WTC11 (cell line): ENCODE data around the gene PAQR9. TPM values are rescaled to one million over a fixed set of nuclear protein-coding genes. Genes with fewer than 3 reads are reported as not detected.

Experiments
- ATAC-seq: fragments of 200-7000 bp; cut with Tn5 transposase; 2 replicates; pipeline ENCODE4 v1.10.0; 2021; ENCODE audit warnings: mild to moderate bottlenecking, moderate library complexity
- CTCF ChIA-PET: fragments of 300-600 bp; sonication (Branson Sonifier 250); formaldehyde crosslinking; loops from one replicate; lab custom pipeline; 2021; ENCODE audit warnings: antibody characterized with exemption; lab: Charles Lee
- POLR2A ChIA-PET: fragments of 350-600 bp; sonication (Branson Sonifier 250); formaldehyde crosslinking; loops from one replicate; lab custom pipeline; 2021; ENCODE audit warnings: antibody characterized with exemption; lab: Charles Lee
- DNase-seq: peaks from one replicate; pipeline ENCODE4 v3.0.0; 2021; ENCODE audit warnings: low spot score
- H3K27ac Mint-ChIP-seq: 2 replicates; pipeline ENCODE4 v1.8.0; 2021; ENCODE audit warnings: mixed read lengths
- H3K27me3 Mint-ChIP-seq: 2 replicates; pipeline ENCODE4 v1.8.0; 2021; ENCODE audit warnings: low read depth, mild to moderate bottlenecking, moderate library complexity, mixed read lengths
- H3K36me3 Mint-ChIP-seq: 2 replicates; pipeline ENCODE4 v1.8.0; 2021; ENCODE audit warnings: mixed read lengths
- H3K4me1 Mint-ChIP-seq: 2 replicates; pipeline ENCODE4 v1.8.0; 2022; ENCODE audit warnings: mixed read lengths
- H3K4me3 Mint-ChIP-seq: 2 replicates; pipeline ENCODE4 v1.8.0; 2021; ENCODE audit warnings: mild to moderate bottlenecking, moderate library complexity, mixed read lengths
- H3K9me3 Mint-ChIP-seq: 2 replicates; pipeline ENCODE4 v1.8.0; 2021; ENCODE audit warnings: mixed read lengths
- CBFB ChIP-seq: sonication (generic); formaldehyde crosslinking; IDR thresholded peaks from 2 replicates; pipeline ENCODE4 v1.8.1; 2022; ENCODE audit warnings: mild to moderate bottlenecking, low read depth, missing genetic modification reagents
- ELF4 ChIP-seq: sonication (generic); formaldehyde crosslinking; IDR thresholded peaks from 2 replicates; pipeline ENCODE4 v1.8.1; 2022; ENCODE audit warnings: low read depth, mild to moderate bottlenecking, moderate library complexity, missing genetic modification reagents
- EMX1 ChIP-seq: fragments of 250-450 bp; sonication (Bioruptor Pico); IDR thresholded peaks from 2 replicates; pipeline ENCODE4 v1.8.0; 2021; ENCODE audit warnings: mild to moderate bottlenecking
- FOXK1 ChIP-seq: sonication (generic); formaldehyde crosslinking; IDR thresholded peaks from 2 replicates; pipeline ENCODE4 v1.8.0; 2022; ENCODE audit warnings: mild to moderate bottlenecking, moderate library complexity, missing genetic modification reagents
- GABPB1 ChIP-seq: sonication (generic); formaldehyde crosslinking; IDR thresholded peaks from 2 replicates; pipeline ENCODE4 v1.8.1; 2023; ENCODE audit warnings: mild to moderate bottlenecking, missing genetic modification reagents
- GTF2I ChIP-seq: fragments of 250-450 bp; sonication (Bioruptor Pico); conservative IDR thresholded peaks from 2 replicates; pipeline ENCODE4 v1.4.0; 2021; ENCODE audit warnings: mild to moderate bottlenecking
- IRF2 ChIP-seq: sonication (generic); formaldehyde crosslinking; IDR thresholded peaks from 2 replicates; pipeline ENCODE4 v1.8.0; 2022; ENCODE audit warnings: low read depth, missing genetic modification reagents, borderline replicate concordance
- JAZF1 ChIP-seq: fragments of 250-450 bp; sonication (Bioruptor Pico); IDR thresholded peaks from 2 replicates; pipeline ENCODE4 v1.9.0; 2021; ENCODE audit warnings: moderate library complexity, mild to moderate bottlenecking, inconsistent platforms
- MYBL2 ChIP-seq: sonication (generic); formaldehyde crosslinking; IDR thresholded peaks from 2 replicates; pipeline ENCODE4 v1.8.1; 2023; ENCODE audit warnings: mild to moderate bottlenecking, moderate library complexity, missing genetic modification reagents
- NR1H2 ChIP-seq: sonication (generic); formaldehyde crosslinking; IDR thresholded peaks from 2 replicates; pipeline ENCODE4 v1.9.0; 2021; ENCODE audit warnings: mild to moderate bottlenecking, moderate library complexity, missing genetic modification reagents
- OVOL2 ChIP-seq: fragments of 250-450 bp; sonication (Bioruptor Pico); IDR thresholded peaks from 2 replicates; pipeline ENCODE4 v1.9.0; 2021; ENCODE audit warnings: mild to moderate bottlenecking, borderline replicate concordance
- PRRX2 ChIP-seq: fragments of 250-450 bp; sonication (Bioruptor Pico); IDR thresholded peaks from 2 replicates; pipeline ENCODE4 v1.8.0; 2021; ENCODE audit warnings: mild to moderate bottlenecking
- RELA ChIP-seq: sonication (generic); formaldehyde crosslinking; IDR thresholded peaks from 2 replicates; pipeline ENCODE4 v1.8.1; 2022; ENCODE audit warnings: missing genetic modification reagents, mild to moderate bottlenecking, borderline replicate concordance
- TEAD1 ChIP-seq: sonication (generic); formaldehyde crosslinking; IDR thresholded peaks from 2 replicates; pipeline ENCODE4 v1.8.0; 2022; ENCODE audit warnings: mild to moderate bottlenecking, missing genetic modification reagents
- TP53 ChIP-seq: sonication (generic); formaldehyde crosslinking; IDR thresholded peaks from 2 replicates; pipeline ENCODE4 v1.8.1; 2023; ENCODE audit warnings: mild to moderate bottlenecking, missing genetic modification reagents
- ZNF138 ChIP-seq: sonication (generic); formaldehyde crosslinking; conservative IDR thresholded peaks from 2 replicates; pipeline ENCODE4 v1.8.1; 2022; ENCODE audit warnings: mild to moderate bottlenecking, moderate library complexity, missing genetic modification reagents
- ZNF416 ChIP-seq: fragments of 250-450 bp; sonication (Bioruptor Pico); IDR thresholded peaks from 2 replicates; pipeline ENCODE4 v1.9.0; 2021; ENCODE audit warnings: mild to moderate bottlenecking, inconsistent platforms
- ZNF671 ChIP-seq: fragments of 250-450 bp; sonication (Bioruptor Pico); IDR thresholded peaks from 2 replicates; pipeline ENCODE4 v1.8.0; 2021; ENCODE audit warnings: mild to moderate bottlenecking
- total RNA-seq: library from RNA; stranded (reverse); gene quantifications from 3 replicates; pipeline ENCODE4 v1.2.3, GENCODE V29; 2021
- TF ChIP-seq, protein P1 (sequence below): sonication (generic); formaldehyde crosslinking; IDR thresholded peaks from 2 replicates; pipeline ENCODE4 v1.8.0; 2023; ENCODE audit warnings: missing genetic modification reagents
- TF ChIP-seq, protein P2 (sequence below): sonication (generic); formaldehyde crosslinking; IDR thresholded peaks from 2 replicates; pipeline ENCODE4 v1.8.0; 2022; ENCODE audit warnings: mild to moderate bottlenecking, missing genetic modification reagents
- TF ChIP-seq, protein P3 (sequence below): sonication (generic); formaldehyde crosslinking; conservative IDR thresholded peaks from 2 replicates; pipeline ENCODE4 v1.8.1; 2023; ENCODE audit warnings: mild to moderate bottlenecking, low read depth, missing genetic modification reagents, moderate library complexity
- TF ChIP-seq, protein P4 (sequence below): sonication (generic); formaldehyde crosslinking; IDR thresholded peaks from 2 replicates; pipeline ENCODE4 v1.8.1; 2022; ENCODE audit warnings: missing genetic modification reagents, borderline replicate concordance
- TF ChIP-seq, protein P5 (sequence below): sonication (generic); formaldehyde crosslinking; IDR thresholded peaks from 2 replicates; pipeline ENCODE4 v1.8.1; 2023; ENCODE audit warnings: mild to moderate bottlenecking, missing genetic modification reagents, moderate library complexity
- TF ChIP-seq, protein P6 (sequence below): sonication (generic); formaldehyde crosslinking; IDR thresholded peaks from 2 replicates; pipeline ENCODE4 v1.8.1; 2023; ENCODE audit warnings: mild to moderate bottlenecking, missing genetic modification reagents
- TF ChIP-seq, protein P7 (sequence below): sonication (generic); formaldehyde crosslinking; IDR thresholded peaks from 2 replicates; pipeline ENCODE4 v1.8.0; 2022; ENCODE audit warnings: mild to moderate bottlenecking, missing genetic modification reagents
- TF ChIP-seq, protein P8 (sequence below): sonication (generic); formaldehyde crosslinking; IDR thresholded peaks from 2 replicates; pipeline ENCODE4 v1.8.1; 2023; ENCODE audit warnings: mild to moderate bottlenecking, missing genetic modification reagents, moderate library complexity
- TF ChIP-seq, protein P9 (sequence below): sonication (generic); formaldehyde crosslinking; IDR thresholded peaks from 2 replicates; pipeline ENCODE4 v1.8.0; 2022; ENCODE audit warnings: mild to moderate bottlenecking, missing genetic modification reagents

The PAQR9 gene
- total RNA-seq, 1 experiment from 2014 or later = 2.0 TPM

DNA sequence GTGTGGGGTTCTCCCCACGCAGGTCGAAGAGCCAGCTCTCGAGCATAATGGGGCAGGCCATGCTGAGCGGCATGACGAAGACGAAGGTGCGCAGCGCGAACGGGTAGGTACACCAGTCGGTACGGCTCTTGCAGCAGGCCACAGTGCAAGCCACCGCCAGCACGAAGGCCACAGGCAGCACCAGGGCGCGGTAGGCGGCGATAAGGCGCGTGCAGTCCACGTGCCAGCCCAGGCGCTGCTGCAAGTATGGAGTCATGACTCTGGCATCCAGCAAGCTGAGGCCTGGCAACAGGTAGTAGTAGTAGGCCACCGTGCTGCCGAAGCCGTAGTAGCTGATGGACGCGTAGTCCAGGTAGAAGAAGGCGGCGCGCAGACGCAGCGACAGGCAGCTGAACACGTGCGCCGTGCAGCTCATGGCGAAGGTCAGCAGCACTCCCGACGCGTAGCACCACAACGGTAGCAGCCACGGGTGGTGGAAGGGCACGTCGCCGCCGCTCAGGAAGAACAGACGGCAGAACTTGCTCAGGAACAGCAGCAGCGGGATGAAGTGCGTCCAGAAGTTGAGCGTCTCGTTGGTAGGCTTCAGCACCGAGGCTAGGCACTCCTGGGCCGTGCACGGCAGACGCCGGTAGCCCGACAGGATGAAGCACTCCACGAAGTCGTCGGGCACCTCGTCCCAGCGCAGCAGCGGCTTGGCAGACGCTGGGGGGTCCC, 797 bp downstream of the PAQR9 start:
- ChIA-PET CTCF (interaction anchor here (1.1 to 4.5 kb wide), 4 partner anchors 12 to 134 kb away, joined by 3 to 26 read pairs (median 4); no protein-coding TSS in a partner anchor), POLR2A (interaction anchor here (0.6 kb wide), 1 partner anchor 20 kb away, joined by 3 read pairs; no protein-coding TSS in a partner anchor)
- Mint-ChIP-seq H3K36me3 (peaks cover 3% of the 10 kb centered on the region; the same call in 1 of the 2 replicates), H3K9me3 (no peaks in the 10 kb centered on the region), H3K4me1 (peaks cover 15% of the 10 kb centered on the region), H3K27ac (no peak overlapping the region), H3K4me3 (peak overlapping the region; percentile 90), H3K27me3 (peaks cover 52% of the 10 kb centered on the region)
- DNase-seq (peak; percentile 45), ATAC-seq (peak; percentile 50)
- TF ChIP-seq, protein P1, sequence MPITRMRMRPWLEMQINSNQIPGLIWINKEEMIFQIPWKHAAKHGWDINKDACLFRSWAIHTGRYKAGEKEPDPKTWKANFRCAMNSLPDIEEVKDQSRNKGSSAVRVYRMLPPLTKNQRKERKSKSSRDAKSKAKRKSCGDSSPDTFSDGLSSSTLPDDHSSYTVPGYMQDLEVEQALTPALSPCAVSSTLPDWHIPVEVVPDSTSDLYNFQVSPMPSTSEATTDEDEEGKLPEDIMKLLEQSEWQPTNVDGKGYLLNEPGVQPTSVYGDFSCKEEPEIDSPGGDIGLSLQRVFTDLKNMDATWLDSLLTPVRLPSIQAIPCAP = peak; percentile 86
- no peak for TF ChIP-seq GTF2I (CRISPR knock-in tag)
- no peak for TF ChIP-seq MYBL2
- TF ChIP-seq ZNF416 (CRISPR knock-in tag) = no peak
- TF ChIP-seq OVOL2 (CRISPR knock-in tag) = no peak
- no peak for TF ChIP-seq ELF4 (CRISPR knock-in tag)
- TF ChIP-seq, protein P2, sequence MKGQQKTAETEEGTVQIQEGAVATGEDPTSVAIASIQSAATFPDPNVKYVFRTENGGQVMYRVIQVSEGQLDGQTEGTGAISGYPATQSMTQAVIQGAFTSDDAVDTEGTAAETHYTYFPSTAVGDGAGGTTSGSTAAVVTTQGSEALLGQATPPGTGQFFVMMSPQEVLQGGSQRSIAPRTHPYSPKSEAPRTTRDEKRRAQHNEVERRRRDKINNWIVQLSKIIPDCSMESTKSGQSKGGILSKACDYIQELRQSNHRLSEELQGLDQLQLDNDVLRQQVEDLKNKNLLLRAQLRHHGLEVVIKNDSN (CRISPR knock-in tag) = peak; percentile 69; the same call in 1 of the 2 replicates
- no peak for TF ChIP-seq NR1H2
- TF ChIP-seq, protein P3, sequence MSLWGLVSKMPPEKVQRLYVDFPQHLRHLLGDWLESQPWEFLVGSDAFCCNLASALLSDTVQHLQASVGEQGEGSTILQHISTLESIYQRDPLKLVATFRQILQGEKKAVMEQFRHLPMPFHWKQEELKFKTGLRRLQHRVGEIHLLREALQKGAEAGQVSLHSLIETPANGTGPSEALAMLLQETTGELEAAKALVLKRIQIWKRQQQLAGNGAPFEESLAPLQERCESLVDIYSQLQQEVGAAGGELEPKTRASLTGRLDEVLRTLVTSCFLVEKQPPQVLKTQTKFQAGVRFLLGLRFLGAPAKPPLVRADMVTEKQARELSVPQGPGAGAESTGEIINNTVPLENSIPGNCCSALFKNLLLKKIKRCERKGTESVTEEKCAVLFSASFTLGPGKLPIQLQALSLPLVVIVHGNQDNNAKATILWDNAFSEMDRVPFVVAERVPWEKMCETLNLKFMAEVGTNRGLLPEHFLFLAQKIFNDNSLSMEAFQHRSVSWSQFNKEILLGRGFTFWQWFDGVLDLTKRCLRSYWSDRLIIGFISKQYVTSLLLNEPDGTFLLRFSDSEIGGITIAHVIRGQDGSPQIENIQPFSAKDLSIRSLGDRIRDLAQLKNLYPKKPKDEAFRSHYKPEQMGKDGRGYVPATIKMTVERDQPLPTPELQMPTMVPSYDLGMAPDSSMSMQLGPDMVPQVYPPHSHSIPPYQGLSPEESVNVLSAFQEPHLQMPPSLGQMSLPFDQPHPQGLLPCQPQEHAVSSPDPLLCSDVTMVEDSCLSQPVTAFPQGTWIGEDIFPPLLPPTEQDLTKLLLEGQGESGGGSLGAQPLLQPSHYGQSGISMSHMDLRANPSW (CRISPR knock-in tag) = no peak
- 0 out of 2 replicates have a peak, but pooled peaks have one; percentile 35 for TF ChIP-seq RELA (CRISPR knock-in tag)
- TF ChIP-seq, protein P4, sequence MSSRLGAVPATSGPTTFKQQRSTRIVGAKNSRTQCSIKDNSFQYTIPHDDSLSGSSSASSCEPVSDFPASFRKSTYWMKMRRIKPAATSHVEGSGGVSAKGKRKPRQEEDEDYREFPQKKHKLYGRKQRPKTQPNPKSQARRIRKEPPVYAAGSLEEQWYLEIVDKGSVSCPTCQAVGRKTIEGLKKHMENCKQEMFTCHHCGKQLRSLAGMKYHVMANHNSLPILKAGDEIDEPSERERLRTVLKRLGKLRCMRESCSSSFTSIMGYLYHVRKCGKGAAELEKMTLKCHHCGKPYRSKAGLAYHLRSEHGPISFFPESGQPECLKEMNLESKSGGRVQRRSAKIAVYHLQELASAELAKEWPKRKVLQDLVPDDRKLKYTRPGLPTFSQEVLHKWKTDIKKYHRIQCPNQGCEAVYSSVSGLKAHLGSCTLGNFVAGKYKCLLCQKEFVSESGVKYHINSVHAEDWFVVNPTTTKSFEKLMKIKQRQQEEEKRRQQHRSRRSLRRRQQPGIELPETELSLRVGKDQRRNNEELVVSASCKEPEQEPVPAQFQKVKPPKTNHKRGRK = no peak
- no peak for TF ChIP-seq IRF2 (CRISPR knock-in tag)
- TF ChIP-seq CBFB = no peak
- peak; percentile 90 for TF ChIP-seq TEAD1 (CRISPR knock-in tag)
- no peak for TF ChIP-seq PRRX2 (CRISPR knock-in tag)
- TF ChIP-seq, protein P5, sequence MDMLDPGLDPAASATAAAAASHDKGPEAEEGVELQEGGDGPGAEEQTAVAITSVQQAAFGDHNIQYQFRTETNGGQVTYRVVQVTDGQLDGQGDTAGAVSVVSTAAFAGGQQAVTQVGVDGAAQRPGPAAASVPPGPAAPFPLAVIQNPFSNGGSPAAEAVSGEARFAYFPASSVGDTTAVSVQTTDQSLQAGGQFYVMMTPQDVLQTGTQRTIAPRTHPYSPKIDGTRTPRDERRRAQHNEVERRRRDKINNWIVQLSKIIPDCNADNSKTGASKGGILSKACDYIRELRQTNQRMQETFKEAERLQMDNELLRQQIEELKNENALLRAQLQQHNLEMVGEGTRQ = no peak; the same call in 1 of the 2 replicates
- TF ChIP-seq FOXK1 = peak; percentile 60
- TF ChIP-seq, protein P6, sequence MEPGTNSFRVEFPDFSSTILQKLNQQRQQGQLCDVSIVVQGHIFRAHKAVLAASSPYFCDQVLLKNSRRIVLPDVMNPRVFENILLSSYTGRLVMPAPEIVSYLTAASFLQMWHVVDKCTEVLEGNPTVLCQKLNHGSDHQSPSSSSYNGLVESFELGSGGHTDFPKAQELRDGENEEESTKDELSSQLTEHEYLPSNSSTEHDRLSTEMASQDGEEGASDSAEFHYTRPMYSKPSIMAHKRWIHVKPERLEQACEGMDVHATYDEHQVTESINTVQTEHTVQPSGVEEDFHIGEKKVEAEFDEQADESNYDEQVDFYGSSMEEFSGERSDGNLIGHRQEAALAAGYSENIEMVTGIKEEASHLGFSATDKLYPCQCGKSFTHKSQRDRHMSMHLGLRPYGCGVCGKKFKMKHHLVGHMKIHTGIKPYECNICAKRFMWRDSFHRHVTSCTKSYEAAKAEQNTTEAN (CRISPR knock-in tag) = no peak
- 0 out of 2 replicates have a peak, but pooled peaks have one; percentile 69 for TF ChIP-seq TP53 (CRISPR knock-in tag)
- TF ChIP-seq, protein P7, sequence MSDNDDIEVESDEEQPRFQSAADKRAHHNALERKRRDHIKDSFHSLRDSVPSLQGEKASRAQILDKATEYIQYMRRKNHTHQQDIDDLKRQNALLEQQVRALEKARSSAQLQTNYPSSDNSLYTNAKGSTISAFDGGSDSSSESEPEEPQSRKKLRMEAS (CRISPR knock-in tag) = peak; percentile 96
- TF ChIP-seq ZNF138 (CRISPR knock-in tag) = no peak; the same call in 1 of the 2 replicates
- TF ChIP-seq, protein P8, sequence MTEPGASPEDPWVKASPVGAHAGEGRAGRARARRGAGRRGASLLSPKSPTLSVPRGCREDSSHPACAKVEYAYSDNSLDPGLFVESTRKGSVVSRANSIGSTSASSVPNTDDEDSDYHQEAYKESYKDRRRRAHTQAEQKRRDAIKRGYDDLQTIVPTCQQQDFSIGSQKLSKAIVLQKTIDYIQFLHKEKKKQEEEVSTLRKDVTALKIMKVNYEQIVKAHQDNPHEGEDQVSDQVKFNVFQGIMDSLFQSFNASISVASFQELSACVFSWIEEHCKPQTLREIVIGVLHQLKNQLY (CRISPR knock-in tag) = peak; percentile 35; the same call in 1 of the 2 replicates
- no peak for TF ChIP-seq GABPB1 (CRISPR knock-in tag)
- no peak for TF ChIP-seq ZNF671 (CRISPR knock-in tag)
- TF ChIP-seq, protein P9, sequence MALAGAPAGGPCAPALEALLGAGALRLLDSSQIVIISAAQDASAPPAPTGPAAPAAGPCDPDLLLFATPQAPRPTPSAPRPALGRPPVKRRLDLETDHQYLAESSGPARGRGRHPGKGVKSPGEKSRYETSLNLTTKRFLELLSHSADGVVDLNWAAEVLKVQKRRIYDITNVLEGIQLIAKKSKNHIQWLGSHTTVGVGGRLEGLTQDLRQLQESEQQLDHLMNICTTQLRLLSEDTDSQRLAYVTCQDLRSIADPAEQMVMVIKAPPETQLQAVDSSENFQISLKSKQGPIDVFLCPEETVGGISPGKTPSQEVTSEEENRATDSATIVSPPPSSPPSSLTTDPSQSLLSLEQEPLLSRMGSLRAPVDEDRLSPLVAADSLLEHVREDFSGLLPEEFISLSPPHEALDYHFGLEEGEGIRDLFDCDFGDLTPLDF (CRISPR knock-in tag) = 0 out of 2 replicates have a peak, but pooled peaks have one; percentile 70
- no peak for TF ChIP-seq EMX1 (CRISPR knock-in tag)
- no peak for TF ChIP-seq JAZF1 (CRISPR knock-in tag)
